Fibroblast of lung (primary cell): ENCODE data around the gene FNBP1L. TPM values are rescaled to one million over a fixed set of nuclear protein-coding genes. Genes with fewer than 3 reads are reported as not detected.

Experiments used
- DNase-seq, 2 donors: peaks; one replicate each; pipeline versions ENCODE4 v3.0.0 to v3.0.0-alpha.2; 2010; ENCODE audit warnings: low read depth in 2 of 2
- H2AFZ ChIP-seq: 2 replicates; pipeline ENCODE4 v1.5.1; 2012; ENCODE audit warnings: low read length, control low read depth, inconsistent platforms
- H3K27ac ChIP-seq: 2 replicates; pipeline ENCODE4 v1.5.1; 2011; ENCODE audit warnings: low read length, control low read depth; ENCODE audit not compliant: insufficient read depth
- H3K27me3 ChIP-seq: 2 replicates; pipeline ENCODE4 v1.5.1; 2011; ENCODE audit warnings: mild to moderate bottlenecking, low read length; ENCODE audit not compliant: control insufficient read depth, insufficient read depth
- H3K36me3 ChIP-seq: 2 replicates; pipeline ENCODE4 v1.5.1; 2011; ENCODE audit warnings: low read length; ENCODE audit not compliant: control insufficient read depth, insufficient read depth
- H3K4me1 ChIP-seq: 2 replicates; pipeline ENCODE4 v1.5.1; 2011; ENCODE audit warnings: low read length; ENCODE audit not compliant: control insufficient read depth, insufficient read depth; ENCODE audit errors: extremely low read depth
- H3K4me2 ChIP-seq: 2 replicates; pipeline ENCODE4 v1.5.1; 2011; ENCODE audit warnings: low read length, control low read depth; ENCODE audit not compliant: insufficient read depth; ENCODE audit errors: extremely low read depth
- H3K4me3 ChIP-seq, 4 experiments: fragments of 200-600 bp in 1 of 4; sonication (generic) in 1 of 4; replicated peaks in 1 of 4; 2 replicates each; pipeline ENCODE4 v1.5.1; 2011 to 2016; ENCODE audit warnings: low read length in 4 of 4, low read depth in 3 of 4, mild to moderate bottlenecking in 3 of 4, control low read depth in 2 of 4, inconsistent platforms in 1 of 4, mixed read lengths in 1 of 4; ENCODE audit not compliant: insufficient read depth in 1 of 4; ENCODE audit errors: control extremely low read depth in 1 of 4
- H3K79me2 ChIP-seq: 2 replicates; pipeline ENCODE4 v1.5.1; 2012; ENCODE audit warnings: mild to moderate bottlenecking, low read length, inconsistent platforms; ENCODE audit not compliant: control insufficient read depth, insufficient read depth
- H3K9ac ChIP-seq: 2 replicates; pipeline ENCODE4 v1.5.1; 2011; ENCODE audit warnings: mild to moderate bottlenecking, low read length, control low read depth; ENCODE audit not compliant: insufficient read depth
- H3K9me3 ChIP-seq: 2 replicates; pipeline ENCODE4 v1.5.1; 2012; ENCODE audit warnings: low read depth, low read length; ENCODE audit not compliant: control insufficient read depth, insufficient read depth
- H4K20me1 ChIP-seq: 2 replicates; pipeline ENCODE4 v1.5.1; 2011; ENCODE audit warnings: low read length; ENCODE audit not compliant: control insufficient read depth, insufficient read depth; ENCODE audit errors: extremely low read depth
- EZH2 ChIP-seq: IDR thresholded peaks from 2 replicates; pipeline ENCODE4 v1.5.1; 2012; ENCODE audit warnings: low read length, control low read depth, mild to moderate bottlenecking; ENCODE audit errors: missing control alignments
- polyA plus RNA-seq, 2 donors: library from polyadenylated mRNA; depleted of rRNA in 1 of 2; stranded (reverse) in 1 of 2; unstranded in 1 of 2; fragments of >200 nt; gene quantifications; 2 replicates each; pipeline ENCODE4 v1.2.1, GENCODE V29; 2011 to 2012; ENCODE audit warnings: missing spikeins in 1 of 2
- total RNA-seq: library from RNA; depleted of rRNA; stranded (reverse); fragments of >200 nt; gene quantifications from 2 replicates; pipeline ENCODE4 v1.2.1, GENCODE V29; 2014
- TF ChIP-seq, protein P1 (sequence below), 2 donors: IDR thresholded peaks in 1 of 2; conservative IDR thresholded peaks in 1 of 2; 1 replicate in 1 of 2; 2 replicates in 1 of 2; pipeline ENCODE4 v1.5.1; 2011 to 2012; ENCODE audit warnings: low read length in 2 of 2, control low read depth in 1 of 2, inconsistent platforms in 1 of 2, low read depth in 1 of 2, mild to moderate bottlenecking in 1 of 2

Gene FNBP1L
- total and polyA plus RNA-seq, 2 donors (not counting 1 experiment from before 2014, with no cell fraction given), result 3.0 to 4.1 TPM

DNA sequence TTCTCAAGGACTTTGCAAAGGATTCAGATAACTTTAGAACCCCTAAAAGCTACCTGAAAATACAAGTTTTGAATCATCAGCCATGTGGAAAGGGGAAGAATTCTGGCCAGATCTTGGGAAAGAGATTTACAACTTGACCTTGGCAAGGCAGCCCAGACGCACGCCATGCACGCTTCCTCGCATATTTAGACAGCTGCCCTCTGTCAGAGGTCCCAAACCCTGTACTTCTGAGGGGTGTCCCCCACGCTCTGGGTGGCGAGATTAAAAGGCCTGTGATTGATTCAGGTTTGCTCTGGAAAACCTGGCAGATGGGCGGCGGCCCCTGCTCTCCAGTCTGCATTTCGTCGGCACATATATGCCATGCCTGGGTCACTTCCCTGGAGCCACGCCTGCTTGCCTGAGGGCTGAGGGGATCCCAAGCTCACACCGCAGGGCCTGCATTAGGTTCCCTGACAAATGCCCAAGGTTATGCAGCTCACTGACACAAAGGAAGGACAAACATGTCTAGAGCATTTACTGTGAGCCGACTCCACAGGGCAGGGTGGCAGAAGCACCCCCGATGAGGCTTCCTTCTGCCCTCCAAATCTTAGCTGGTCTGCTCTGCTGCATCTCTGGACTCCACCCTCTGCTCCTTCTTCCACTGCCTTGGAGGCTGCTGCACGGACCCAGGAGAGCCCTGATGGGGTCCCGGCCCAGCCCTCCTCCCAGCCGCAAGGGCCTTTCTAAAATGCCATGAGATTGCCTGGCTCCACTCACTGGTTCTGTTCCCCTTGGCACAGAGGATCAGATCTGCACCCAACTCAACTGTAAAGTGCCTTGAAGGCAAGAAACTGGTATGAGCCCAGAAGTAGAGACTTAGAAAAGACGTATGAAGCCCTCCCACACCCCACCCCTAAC lies 129.9 kb downstream of the FNBP1L start:
- H3K79me2 ChIP-seq, result peaks cover 22% of the 10 kb centered on the region

DNA sequence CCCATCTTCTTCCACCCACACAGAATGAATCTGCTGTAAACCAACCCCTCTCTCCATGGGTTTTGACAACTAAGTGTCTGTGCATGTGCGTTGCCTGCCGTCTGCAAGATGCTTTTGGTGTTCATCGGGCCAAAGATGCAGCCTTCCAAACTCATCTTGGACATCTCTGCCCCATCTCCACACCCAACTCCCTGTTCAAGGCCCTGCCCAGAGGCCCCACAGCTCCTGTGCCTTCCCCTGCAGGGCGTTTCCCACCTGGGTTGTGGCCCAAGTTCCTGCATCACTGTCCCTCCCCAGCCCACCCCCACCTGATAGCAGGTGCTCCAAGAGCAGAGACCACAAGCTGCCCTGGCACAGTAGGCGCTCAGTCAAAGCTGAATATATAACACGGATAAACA lies 130.5 kb downstream of the FNBP1L start:
- no peak overlapping the region for H3K4me3 ChIP-seq
- no peak overlapping the region for H3K27ac ChIP-seq
- no peak overlapping the region for H3K9ac ChIP-seq
- H3K4me2 ChIP-seq, result no peak overlapping the region
- H2AFZ ChIP-seq, result no peak overlapping the region
- peaks cover 22% of the 10 kb centered on the region for H3K79me2 ChIP-seq
- peaks cover 24% of the 10 kb centered on the region for H3K36me3 ChIP-seq
- H3K9me3 ChIP-seq, result no peaks in the 10 kb centered on the region
- H3K27me3 ChIP-seq, result no peaks in the 10 kb centered on the region
- no peaks in the 10 kb centered on the region for H4K20me1 ChIP-seq
- TF ChIP-seq EZH2, result no peak
- TF ChIP-seq, protein P1, sequence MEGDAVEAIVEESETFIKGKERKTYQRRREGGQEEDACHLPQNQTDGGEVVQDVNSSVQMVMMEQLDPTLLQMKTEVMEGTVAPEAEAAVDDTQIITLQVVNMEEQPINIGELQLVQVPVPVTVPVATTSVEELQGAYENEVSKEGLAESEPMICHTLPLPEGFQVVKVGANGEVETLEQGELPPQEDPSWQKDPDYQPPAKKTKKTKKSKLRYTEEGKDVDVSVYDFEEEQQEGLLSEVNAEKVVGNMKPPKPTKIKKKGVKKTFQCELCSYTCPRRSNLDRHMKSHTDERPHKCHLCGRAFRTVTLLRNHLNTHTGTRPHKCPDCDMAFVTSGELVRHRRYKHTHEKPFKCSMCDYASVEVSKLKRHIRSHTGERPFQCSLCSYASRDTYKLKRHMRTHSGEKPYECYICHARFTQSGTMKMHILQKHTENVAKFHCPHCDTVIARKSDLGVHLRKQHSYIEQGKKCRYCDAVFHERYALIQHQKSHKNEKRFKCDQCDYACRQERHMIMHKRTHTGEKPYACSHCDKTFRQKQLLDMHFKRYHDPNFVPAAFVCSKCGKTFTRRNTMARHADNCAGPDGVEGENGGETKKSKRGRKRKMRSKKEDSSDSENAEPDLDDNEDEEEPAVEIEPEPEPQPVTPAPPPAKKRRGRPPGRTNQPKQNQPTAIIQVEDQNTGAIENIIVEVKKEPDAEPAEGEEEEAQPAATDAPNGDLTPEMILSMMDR (conservative IDR thresholded peaks at IDR 0.05 in 1 of 2, IDR thresholded peaks at IDR 0.05 in 1 of 2; ENCODE audit: low read depth in 1 of 2, low read length in 2 of 2), result no peak
- no peak for DNase-seq
- peaks cover 5% of the 10 kb centered on the region for H3K4me1 ChIP-seq

More for the DNA sequence above, 129.9 kb downstream of the FNBP1L start:
- H3K27ac ChIP-seq, result no peak overlapping the region
- H2AFZ ChIP-seq, result no peak overlapping the region
- H3K27me3 ChIP-seq, result no peaks in the 10 kb centered on the region
- no peak overlapping the region for H3K4me2 ChIP-seq
- no peak for DNase-seq
- H4K20me1 ChIP-seq, result no peaks in the 10 kb centered on the region
- H3K4me1 ChIP-seq, result peaks cover 5% of the 10 kb centered on the region
- H3K36me3 ChIP-seq, result peaks cover 21% of the 10 kb centered on the region
- TF ChIP-seq, protein P1 (conservative IDR thresholded peaks at IDR 0.05 in 1 of 2, IDR thresholded peaks at IDR 0.05 in 1 of 2; ENCODE audit: low read depth in 1 of 2, low read length in 2 of 2), result no peak
- TF ChIP-seq EZH2, result no peak
- H3K4me3 ChIP-seq, result no peak overlapping the region
- no peak overlapping the region for H3K9ac ChIP-seq
- H3K9me3 ChIP-seq, result no peaks in the 10 kb centered on the region

DNA sequence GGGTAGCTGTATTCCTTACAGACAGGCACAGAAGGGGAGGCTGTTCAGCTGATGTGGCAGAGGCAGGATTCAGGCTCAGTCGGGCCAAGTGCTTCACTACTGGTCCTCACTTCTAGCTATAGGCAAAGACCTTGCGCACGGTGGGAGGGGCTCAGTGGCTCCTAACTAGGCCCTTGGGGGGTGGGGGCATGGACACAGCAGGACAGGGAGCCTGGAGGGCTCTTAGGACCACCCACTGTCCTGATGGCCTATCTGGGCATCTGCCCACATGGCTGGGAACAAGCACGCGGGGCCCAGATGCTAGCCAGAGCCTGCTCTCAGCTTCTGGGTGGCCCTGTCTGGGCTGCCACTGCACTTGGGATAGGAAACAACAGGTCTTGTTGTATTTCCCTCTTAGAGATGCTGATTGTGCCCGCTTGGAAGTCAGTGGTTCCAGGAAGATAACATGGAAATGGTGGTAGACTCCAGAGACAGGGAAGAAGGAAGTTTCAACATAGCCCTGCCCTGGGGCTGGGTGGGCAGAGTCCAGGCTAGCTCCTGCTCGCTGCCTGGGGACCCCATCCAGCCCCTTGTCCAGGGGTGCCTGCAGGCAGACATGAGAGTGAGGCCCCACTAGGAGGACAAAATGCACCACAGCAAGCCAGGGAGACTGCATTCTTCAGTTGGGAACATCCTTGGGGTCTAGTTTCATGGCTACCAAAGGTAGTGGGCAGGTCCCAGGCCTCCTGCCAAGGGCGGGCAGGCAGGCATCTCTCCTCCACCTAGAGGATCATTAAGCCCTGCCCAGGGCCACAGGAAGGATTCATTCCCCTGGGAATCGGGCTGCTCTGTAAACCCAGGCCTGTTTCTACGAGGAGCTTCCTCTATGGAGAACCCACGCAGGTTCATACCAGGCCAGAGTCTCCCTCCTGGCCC lies 131.2 kb downstream of the FNBP1L start:
- H2AFZ ChIP-seq, result no peak overlapping the region
- H3K4me1 ChIP-seq, result peaks cover 5% of the 10 kb centered on the region
- H4K20me1 ChIP-seq, result no peaks in the 10 kb centered on the region
- no peaks in the 10 kb centered on the region for H3K9me3 ChIP-seq
- peak overlapping the region; percentile 50 for H3K27ac ChIP-seq
- peaks cover 22% of the 10 kb centered on the region for H3K79me2 ChIP-seq
- no peaks in the 10 kb centered on the region for H3K27me3 ChIP-seq
- H3K4me2 ChIP-seq, result no peak overlapping the region
- no peak for DNase-seq
- H3K4me3 ChIP-seq, result no peak overlapping the region
- no peak for TF ChIP-seq EZH2
- TF ChIP-seq, protein P1 (conservative IDR thresholded peaks at IDR 0.05 in 1 of 2, IDR thresholded peaks at IDR 0.05 in 1 of 2; ENCODE audit: low read depth in 1 of 2, low read length in 2 of 2), result no peak
- H3K9ac ChIP-seq, result no peak overlapping the region
- peaks cover 24% of the 10 kb centered on the region for H3K36me3 ChIP-seq
